ENCODE measurements around the gene EXOC6B.

The EXOC6B gene

DNA sequence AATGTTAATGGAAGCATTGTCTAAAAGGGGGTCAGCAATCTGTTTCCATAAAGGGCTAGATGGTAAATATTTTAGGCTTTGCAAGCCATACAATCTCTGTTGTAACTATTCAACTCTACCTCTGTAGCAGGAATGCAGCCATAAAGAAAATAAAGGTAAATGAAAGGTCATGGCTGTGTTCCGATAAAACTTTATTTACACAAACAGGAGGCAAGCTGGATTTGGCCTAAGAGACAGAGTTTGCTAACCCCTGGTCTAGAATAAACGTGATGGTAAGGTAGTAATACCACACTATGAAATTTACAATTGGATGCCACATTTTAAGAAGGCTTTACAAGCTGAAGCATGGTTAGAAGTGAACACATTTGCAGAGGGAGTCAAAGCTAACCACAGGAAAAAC, 91.4 kb downstream of the EXOC6B start:
- Histone ChIP-seq H3K9me3 (ENCODE audit: insufficient read depth, low read depth, low read length) (no peaks in the 10 kb centered on the region), H3K36me3 (ENCODE audit: insufficient read depth, low read length) (no peaks in the 10 kb centered on the region), H3K9ac (ENCODE audit: low read depth, low read length, poor library complexity, severe bottlenecking) (no peak overlapping the region), H4K20me1 (ENCODE audit: insufficient read depth, low read length, poor library complexity, severe bottlenecking) (no peaks in the 10 kb centered on the region), H3K79me2 (ENCODE audit: insufficient read depth, low read length) (no peaks in the 10 kb centered on the region), H3K9me2 (replicated peaks; ENCODE audit: low read depth, low read length) (no peaks in the 10 kb centered on the region), H3K4me1 (ENCODE audit: insufficient read depth, low read length, poor library complexity, severe bottlenecking) (no peaks in the 10 kb centered on the region), H3F3A (ENCODE audit: low read depth) (no peaks in the 10 kb centered on the region), H3K4me3 (ENCODE audit: low read length, poor library complexity, severe bottlenecking) (no peak overlapping the region), H3K27me3 (ENCODE audit: insufficient read depth, low read length, poor library complexity, severe bottlenecking) (no peaks in the 10 kb centered on the region), H3K4me2 (ENCODE audit: low read depth, low read length, poor library complexity, severe bottlenecking) (no peak overlapping the region), H2AFZ (ENCODE audit: low read length) (no peak overlapping the region)
- no peak for TF ChIP-seq EZH2phosphoT487 (IDR thresholded peaks at IDR 0.05; ENCODE audit: borderline replicate concordance)
- TF ChIP-seq, protein P1, sequence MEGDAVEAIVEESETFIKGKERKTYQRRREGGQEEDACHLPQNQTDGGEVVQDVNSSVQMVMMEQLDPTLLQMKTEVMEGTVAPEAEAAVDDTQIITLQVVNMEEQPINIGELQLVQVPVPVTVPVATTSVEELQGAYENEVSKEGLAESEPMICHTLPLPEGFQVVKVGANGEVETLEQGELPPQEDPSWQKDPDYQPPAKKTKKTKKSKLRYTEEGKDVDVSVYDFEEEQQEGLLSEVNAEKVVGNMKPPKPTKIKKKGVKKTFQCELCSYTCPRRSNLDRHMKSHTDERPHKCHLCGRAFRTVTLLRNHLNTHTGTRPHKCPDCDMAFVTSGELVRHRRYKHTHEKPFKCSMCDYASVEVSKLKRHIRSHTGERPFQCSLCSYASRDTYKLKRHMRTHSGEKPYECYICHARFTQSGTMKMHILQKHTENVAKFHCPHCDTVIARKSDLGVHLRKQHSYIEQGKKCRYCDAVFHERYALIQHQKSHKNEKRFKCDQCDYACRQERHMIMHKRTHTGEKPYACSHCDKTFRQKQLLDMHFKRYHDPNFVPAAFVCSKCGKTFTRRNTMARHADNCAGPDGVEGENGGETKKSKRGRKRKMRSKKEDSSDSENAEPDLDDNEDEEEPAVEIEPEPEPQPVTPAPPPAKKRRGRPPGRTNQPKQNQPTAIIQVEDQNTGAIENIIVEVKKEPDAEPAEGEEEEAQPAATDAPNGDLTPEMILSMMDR (conservative IDR thresholded peaks at IDR 0.05; ENCODE audit: low read length), result no peak

DNA sequence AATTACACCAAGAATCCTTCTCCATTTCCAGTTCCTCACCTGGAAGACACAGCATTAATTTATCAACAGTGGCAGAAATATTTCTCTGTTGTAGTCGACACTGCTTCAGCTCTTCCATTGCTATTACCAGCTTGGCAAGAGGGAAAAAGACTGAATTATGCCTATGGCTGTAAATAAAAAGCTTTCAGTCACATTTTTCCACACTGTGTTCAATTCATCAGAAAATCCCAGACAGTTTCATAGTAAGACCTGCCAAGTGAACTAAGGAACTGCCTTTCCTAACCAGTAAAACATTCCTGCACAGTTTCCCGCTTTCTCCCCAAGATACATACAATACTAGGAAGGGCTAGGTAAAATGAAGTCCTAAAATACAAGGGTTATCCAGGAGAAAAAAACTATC, 94.7 kb downstream of the EXOC6B start:
- no peak overlapping the region for H3K9ac ChIP-seq (ENCODE audit: low read depth, low read length, poor library complexity, severe bottlenecking)
- no peak overlapping the region for H3K4me3 ChIP-seq (ENCODE audit: low read length, poor library complexity, severe bottlenecking)
- no peaks in the 10 kb centered on the region for H3K9me2 ChIP-seq (replicated peaks; ENCODE audit: low read depth, low read length)
- no peaks in the 10 kb centered on the region for H3K4me1 ChIP-seq (ENCODE audit: insufficient read depth, low read length, poor library complexity, severe bottlenecking)
- no peaks in the 10 kb centered on the region for H3F3A ChIP-seq (ENCODE audit: low read depth)
- H4K20me1 ChIP-seq (ENCODE audit: insufficient read depth, low read length, poor library complexity, severe bottlenecking), result no peaks in the 10 kb centered on the region
- TF ChIP-seq, protein P1 (conservative IDR thresholded peaks at IDR 0.05; ENCODE audit: low read length), result no peak
- TF ChIP-seq EZH2phosphoT487 (IDR thresholded peaks at IDR 0.05; ENCODE audit: borderline replicate concordance), result no peak
- H3K4me2 ChIP-seq (ENCODE audit: low read depth, low read length, poor library complexity, severe bottlenecking), result no peak overlapping the region
- no peaks in the 10 kb centered on the region for H3K79me2 ChIP-seq (ENCODE audit: insufficient read depth, low read length)
- no peaks in the 10 kb centered on the region for H3K9me3 ChIP-seq (ENCODE audit: insufficient read depth, low read depth, low read length)
- no peaks in the 10 kb centered on the region for H3K36me3 ChIP-seq (ENCODE audit: insufficient read depth, low read length)
- H2AFZ ChIP-seq (ENCODE audit: low read length), result no peak overlapping the region
- no peaks in the 10 kb centered on the region for H3K27me3 ChIP-seq (ENCODE audit: insufficient read depth, low read length, poor library complexity, severe bottlenecking)

DNA sequence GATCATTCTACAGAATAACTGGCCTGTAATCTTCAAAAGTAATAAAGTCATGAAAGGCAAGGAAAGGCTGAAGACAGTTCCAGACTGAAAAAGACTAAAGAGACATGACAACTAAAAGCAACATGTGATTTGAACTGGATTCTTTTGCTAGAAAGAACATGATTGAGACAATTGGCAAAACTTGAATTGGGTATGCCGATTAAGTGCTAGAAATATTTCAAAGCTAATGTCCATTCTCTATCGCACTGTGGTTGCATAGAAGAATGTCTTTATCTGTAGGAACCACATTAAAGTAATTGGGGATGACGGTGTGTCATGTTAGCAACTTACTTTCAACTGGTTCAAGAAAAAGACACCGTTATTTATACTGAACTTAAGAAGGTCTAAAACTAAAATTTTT, 98.5 kb downstream of the EXOC6B start:
- Histone ChIP-seq H3K27me3 (ENCODE audit: insufficient read depth, low read length, poor library complexity, severe bottlenecking) (no peaks in the 10 kb centered on the region), H3K4me2 (ENCODE audit: low read depth, low read length, poor library complexity, severe bottlenecking) (no peak overlapping the region), H3K4me1 (ENCODE audit: insufficient read depth, low read length, poor library complexity, severe bottlenecking) (no peaks in the 10 kb centered on the region), H3K79me2 (ENCODE audit: insufficient read depth, low read length) (no peaks in the 10 kb centered on the region), H3K9me2 (replicated peaks; ENCODE audit: low read depth, low read length) (no peaks in the 10 kb centered on the region), H3F3A (ENCODE audit: low read depth) (no peaks in the 10 kb centered on the region), H4K20me1 (ENCODE audit: insufficient read depth, low read length, poor library complexity, severe bottlenecking) (no peaks in the 10 kb centered on the region), H3K4me3 (ENCODE audit: low read length, poor library complexity, severe bottlenecking) (no peak overlapping the region), H3K9me3 (ENCODE audit: insufficient read depth, low read depth, low read length) (no peaks in the 10 kb centered on the region), H3K36me3 (ENCODE audit: insufficient read depth, low read length) (no peaks in the 10 kb centered on the region), H3K9ac (ENCODE audit: low read depth, low read length, poor library complexity, severe bottlenecking) (no peak overlapping the region), H2AFZ (ENCODE audit: low read length) (no peak overlapping the region)
- TF ChIP-seq EZH2phosphoT487 (IDR thresholded peaks at IDR 0.05; ENCODE audit: borderline replicate concordance), result no peak
- TF ChIP-seq, protein P1 (conservative IDR thresholded peaks at IDR 0.05; ENCODE audit: low read length), result no peak
